ENCODE measurements around the gene FNIP1. TPM values are rescaled to one million over a fixed set of nuclear protein-coding genes. Genes with fewer than 3 reads are reported as not detected.

The FNIP1 gene
- polyA plus RNA-seq, 1 of the 3 experiments (the other 2 are of a cell fraction), result 2.4 TPM

DNA sequence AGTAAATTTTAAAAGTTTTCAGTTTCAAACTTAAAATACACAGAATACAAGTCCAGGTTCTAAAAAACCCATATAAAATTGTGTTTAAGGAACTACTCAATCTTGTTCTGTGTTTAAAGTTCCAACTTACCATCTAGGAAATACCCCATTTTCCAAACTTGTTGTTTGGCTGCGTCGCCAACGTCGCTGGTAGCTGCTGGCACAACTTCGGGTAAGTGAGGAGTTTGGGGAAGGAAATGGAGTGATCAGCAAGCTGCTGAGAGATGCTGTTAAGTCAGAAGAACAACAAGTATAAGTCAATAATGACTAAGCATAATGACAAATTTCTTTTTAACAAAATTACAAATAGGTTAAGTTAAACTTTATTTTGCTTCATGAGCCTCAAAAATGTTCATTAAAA lies 90.5 kb downstream of the FNIP1 start:
- Histone ChIP-seq H3K4me3 (ENCODE audit: low read depth in 2 of 2, low read length in 1 of 2) (no peak overlapping the region), H3K9ac (no peak overlapping the region), H3K4me1 (ENCODE audit: control insufficient read depth in 1 of 2, insufficient read depth in 2 of 2, low read depth in 1 of 2, low read length in 1 of 2) (peaks cover 0 to 2% of the 10 kb centered on the region in 2 experiments; a peak in 2 of 4 replicates), H3F3A (replicated peaks; ENCODE audit: insufficient read depth) (peaks cover 5% of the 10 kb centered on the region), H2AFZ (ENCODE audit: low read depth) (no peak overlapping the region), H3K36me3 (replicated peaks in 1 of 2; ENCODE audit: control insufficient read depth in 1 of 2, insufficient read depth in 2 of 2, low read length in 1 of 2) (peaks cover 56 to 74% of the 10 kb centered on the region in 2 experiments), H3K9me3 (no peaks in the 10 kb centered on the region), H4K20me1 (ENCODE audit: insufficient read depth) (no peaks in the 10 kb centered on the region), H3K4me2 (no peak overlapping the region), H3K79me2 (ENCODE audit: insufficient read depth) (no peaks in the 10 kb centered on the region), H3K27me3 (ENCODE audit: insufficient read depth) (no peaks in the 10 kb centered on the region), H3K27ac (ENCODE audit: low read depth in 2 of 2, low read length in 1 of 2) (no peak overlapping the region), H3K9me2 (no peaks in the 10 kb centered on the region)
- TF ChIP-seq POLR2AphosphoS5 (IDR thresholded peaks at IDR 0.05; ENCODE audit: low read depth, low read length), result no peak
- TF ChIP-seq EP300 (IDR thresholded peaks at IDR 0.05; ENCODE audit: borderline replicate concordance in 1 of 2, low read depth in 1 of 2, low read length in 1 of 2), result no peak
- TF ChIP-seq, protein P1, sequence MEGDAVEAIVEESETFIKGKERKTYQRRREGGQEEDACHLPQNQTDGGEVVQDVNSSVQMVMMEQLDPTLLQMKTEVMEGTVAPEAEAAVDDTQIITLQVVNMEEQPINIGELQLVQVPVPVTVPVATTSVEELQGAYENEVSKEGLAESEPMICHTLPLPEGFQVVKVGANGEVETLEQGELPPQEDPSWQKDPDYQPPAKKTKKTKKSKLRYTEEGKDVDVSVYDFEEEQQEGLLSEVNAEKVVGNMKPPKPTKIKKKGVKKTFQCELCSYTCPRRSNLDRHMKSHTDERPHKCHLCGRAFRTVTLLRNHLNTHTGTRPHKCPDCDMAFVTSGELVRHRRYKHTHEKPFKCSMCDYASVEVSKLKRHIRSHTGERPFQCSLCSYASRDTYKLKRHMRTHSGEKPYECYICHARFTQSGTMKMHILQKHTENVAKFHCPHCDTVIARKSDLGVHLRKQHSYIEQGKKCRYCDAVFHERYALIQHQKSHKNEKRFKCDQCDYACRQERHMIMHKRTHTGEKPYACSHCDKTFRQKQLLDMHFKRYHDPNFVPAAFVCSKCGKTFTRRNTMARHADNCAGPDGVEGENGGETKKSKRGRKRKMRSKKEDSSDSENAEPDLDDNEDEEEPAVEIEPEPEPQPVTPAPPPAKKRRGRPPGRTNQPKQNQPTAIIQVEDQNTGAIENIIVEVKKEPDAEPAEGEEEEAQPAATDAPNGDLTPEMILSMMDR (IDR thresholded peaks at IDR 0.05), result no peak
- no peak for TF ChIP-seq GATA2 (CRISPR knock-in tag; IDR thresholded peaks at IDR 0.05)
- DNase-seq, result no peak
- WGBS (ENCODE audit: low lambda C conversion rate), result 98% methylated on average over 5 of the region's 5 CpGs
- ChIA-PET CTCF (interaction anchor here (1.7 to 2.2 kb wide), 2 partner anchors 26 to 117 kb away, joined by 5 read pairs; no protein-coding TSS in a partner anchor), POLR2A (no interaction called here)

DNA sequence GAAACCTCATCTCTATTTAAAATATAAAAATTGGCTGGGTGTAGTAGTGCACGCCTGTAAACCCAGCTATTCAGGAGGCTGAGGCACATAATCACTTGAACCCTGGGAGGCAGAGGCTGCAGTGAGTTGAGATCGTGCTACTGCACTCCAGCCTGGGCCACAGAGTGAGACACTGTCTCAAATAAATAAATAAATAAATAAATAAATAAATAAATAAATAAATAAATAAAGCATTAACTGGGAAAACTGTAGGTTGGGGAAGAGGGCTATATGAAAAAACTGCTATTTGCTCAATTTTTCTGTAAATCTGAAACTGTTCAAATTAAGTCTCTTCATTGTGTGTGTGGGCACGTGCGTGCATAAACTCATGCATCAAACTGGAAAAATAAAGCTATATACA lies 101.9 kb downstream of the FNIP1 start:
- H3K9ac ChIP-seq, result no peak overlapping the region
- no peaks in the 10 kb centered on the region for H3K9me2 ChIP-seq
- no peaks in the 10 kb centered on the region for H3F3A ChIP-seq (replicated peaks; ENCODE audit: insufficient read depth)
- H2AFZ ChIP-seq (ENCODE audit: low read depth), result no peak overlapping the region
- TF ChIP-seq, protein P1 (IDR thresholded peaks at IDR 0.05), result no peak
- TF ChIP-seq CHD2 (IDR thresholded peaks at IDR 0.05; ENCODE audit: low read length, partially characterized antibody), result no peak
- TF ChIP-seq SMC3 (IDR thresholded peaks at IDR 0.05; ENCODE audit: low read depth, low read length), result no peak
- no peak for TF ChIP-seq EP300 (IDR thresholded peaks at IDR 0.05; ENCODE audit: borderline replicate concordance in 1 of 2, low read depth in 1 of 2, low read length in 1 of 2)
- no peak for TF ChIP-seq FOSL2 (IDR thresholded peaks at IDR 0.05; ENCODE audit: borderline replicate concordance, low read depth)
- no peak for TF ChIP-seq ELF1 (IDR thresholded peaks at IDR 0.05)
- TF ChIP-seq, protein P2, sequence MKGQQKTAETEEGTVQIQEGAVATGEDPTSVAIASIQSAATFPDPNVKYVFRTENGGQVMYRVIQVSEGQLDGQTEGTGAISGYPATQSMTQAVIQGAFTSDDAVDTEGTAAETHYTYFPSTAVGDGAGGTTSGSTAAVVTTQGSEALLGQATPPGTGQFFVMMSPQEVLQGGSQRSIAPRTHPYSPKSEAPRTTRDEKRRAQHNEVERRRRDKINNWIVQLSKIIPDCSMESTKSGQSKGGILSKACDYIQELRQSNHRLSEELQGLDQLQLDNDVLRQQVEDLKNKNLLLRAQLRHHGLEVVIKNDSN (IDR thresholded peaks at IDR 0.05; ENCODE audit: borderline replicate concordance, low read depth), result no peak
- TF ChIP-seq, protein P3, sequence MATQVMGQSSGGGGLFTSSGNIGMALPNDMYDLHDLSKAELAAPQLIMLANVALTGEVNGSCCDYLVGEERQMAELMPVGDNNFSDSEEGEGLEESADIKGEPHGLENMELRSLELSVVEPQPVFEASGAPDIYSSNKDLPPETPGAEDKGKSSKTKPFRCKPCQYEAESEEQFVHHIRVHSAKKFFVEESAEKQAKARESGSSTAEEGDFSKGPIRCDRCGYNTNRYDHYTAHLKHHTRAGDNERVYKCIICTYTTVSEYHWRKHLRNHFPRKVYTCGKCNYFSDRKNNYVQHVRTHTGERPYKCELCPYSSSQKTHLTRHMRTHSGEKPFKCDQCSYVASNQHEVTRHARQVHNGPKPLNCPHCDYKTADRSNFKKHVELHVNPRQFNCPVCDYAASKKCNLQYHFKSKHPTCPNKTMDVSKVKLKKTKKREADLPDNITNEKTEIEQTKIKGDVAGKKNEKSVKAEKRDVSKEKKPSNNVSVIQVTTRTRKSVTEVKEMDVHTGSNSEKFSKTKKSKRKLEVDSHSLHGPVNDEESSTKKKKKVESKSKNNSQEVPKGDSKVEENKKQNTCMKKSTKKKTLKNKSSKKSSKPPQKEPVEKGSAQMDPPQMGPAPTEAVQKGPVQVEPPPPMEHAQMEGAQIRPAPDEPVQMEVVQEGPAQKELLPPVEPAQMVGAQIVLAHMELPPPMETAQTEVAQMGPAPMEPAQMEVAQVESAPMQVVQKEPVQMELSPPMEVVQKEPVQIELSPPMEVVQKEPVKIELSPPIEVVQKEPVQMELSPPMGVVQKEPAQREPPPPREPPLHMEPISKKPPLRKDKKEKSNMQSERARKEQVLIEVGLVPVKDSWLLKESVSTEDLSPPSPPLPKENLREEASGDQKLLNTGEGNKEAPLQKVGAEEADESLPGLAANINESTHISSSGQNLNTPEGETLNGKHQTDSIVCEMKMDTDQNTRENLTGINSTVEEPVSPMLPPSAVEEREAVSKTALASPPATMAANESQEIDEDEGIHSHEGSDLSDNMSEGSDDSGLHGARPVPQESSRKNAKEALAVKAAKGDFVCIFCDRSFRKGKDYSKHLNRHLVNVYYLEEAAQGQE (IDR thresholded peaks at IDR 0.05; ENCODE audit: low read depth, low read length), result no peak
- TF ChIP-seq RXRA (IDR thresholded peaks at IDR 0.05; ENCODE audit: borderline replicate concordance, low read depth), result no peak
- no peak for TF ChIP-seq JUND (IDR thresholded peaks at IDR 0.05)
- TF ChIP-seq NFIC (IDR thresholded peaks at IDR 0.05; ENCODE audit: borderline replicate concordance), result no peak
- TF ChIP-seq FOXJ3 (CRISPR knock-in tag; IDR thresholded peaks at IDR 0.05), result no peak
- TF ChIP-seq, protein P4, sequence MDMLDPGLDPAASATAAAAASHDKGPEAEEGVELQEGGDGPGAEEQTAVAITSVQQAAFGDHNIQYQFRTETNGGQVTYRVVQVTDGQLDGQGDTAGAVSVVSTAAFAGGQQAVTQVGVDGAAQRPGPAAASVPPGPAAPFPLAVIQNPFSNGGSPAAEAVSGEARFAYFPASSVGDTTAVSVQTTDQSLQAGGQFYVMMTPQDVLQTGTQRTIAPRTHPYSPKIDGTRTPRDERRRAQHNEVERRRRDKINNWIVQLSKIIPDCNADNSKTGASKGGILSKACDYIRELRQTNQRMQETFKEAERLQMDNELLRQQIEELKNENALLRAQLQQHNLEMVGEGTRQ (IDR thresholded peaks at IDR 0.05; ENCODE audit: borderline replicate concordance, low read depth, low read length), result no peak
- TF ChIP-seq POLR2AphosphoS5 (IDR thresholded peaks at IDR 0.05; ENCODE audit: low read depth, low read length), result no peak
- no peak for TF ChIP-seq NRF1 (IDR thresholded peaks at IDR 0.05; ENCODE audit: low read depth, low read length)
- TF ChIP-seq TEAD4 (IDR thresholded peaks at IDR 0.05; ENCODE audit: borderline replicate concordance, insufficient read depth), result no peak
- no peak for TF ChIP-seq EZH2phosphoT487 (IDR thresholded peaks at IDR 0.05; ENCODE audit: borderline replicate concordance, low read depth)
- H3K9me3 ChIP-seq, result no peaks in the 10 kb centered on the region
- no peak overlapping the region for H3K27ac ChIP-seq (ENCODE audit: low read depth in 2 of 2, low read length in 1 of 2)
- 98% methylated on average over 4 of the region's 4 CpGs for WGBS (ENCODE audit: low lambda C conversion rate)
- H3K79me2 ChIP-seq (ENCODE audit: insufficient read depth), result peaks cover 24% of the 10 kb centered on the region; the same call in 1 of the 2 replicates
- no peaks in the 10 kb centered on the region for H4K20me1 ChIP-seq (ENCODE audit: insufficient read depth)
- H3K27me3 ChIP-seq (ENCODE audit: insufficient read depth), result no peaks in the 10 kb centered on the region
- ChIA-PET POLR2A (no interaction called here), CTCF (no interaction called here)
- no peak overlapping the region for H3K4me3 ChIP-seq (ENCODE audit: low read depth in 2 of 2, low read length in 1 of 2)
- no peak for DNase-seq
- peaks cover 44 to 70% of the 10 kb centered on the region in 2 experiments for H3K36me3 ChIP-seq (replicated peaks in 1 of 2; ENCODE audit: control insufficient read depth in 1 of 2, insufficient read depth in 2 of 2, low read length in 1 of 2)
- no peak overlapping the region for H3K4me2 ChIP-seq
- H3K4me1 ChIP-seq (ENCODE audit: control insufficient read depth in 1 of 2, insufficient read depth in 2 of 2, low read depth in 1 of 2, low read length in 1 of 2), result no peaks in the 10 kb centered on the region
